ENCODE data around the gene GTF2I.
"Not testable (repeated sequence)": the region's sequence is repeated elsewhere in the genome, so short reads cannot be mapped to it uniquely, and the experiment has no call there.

Gene GTF2I

DNA sequence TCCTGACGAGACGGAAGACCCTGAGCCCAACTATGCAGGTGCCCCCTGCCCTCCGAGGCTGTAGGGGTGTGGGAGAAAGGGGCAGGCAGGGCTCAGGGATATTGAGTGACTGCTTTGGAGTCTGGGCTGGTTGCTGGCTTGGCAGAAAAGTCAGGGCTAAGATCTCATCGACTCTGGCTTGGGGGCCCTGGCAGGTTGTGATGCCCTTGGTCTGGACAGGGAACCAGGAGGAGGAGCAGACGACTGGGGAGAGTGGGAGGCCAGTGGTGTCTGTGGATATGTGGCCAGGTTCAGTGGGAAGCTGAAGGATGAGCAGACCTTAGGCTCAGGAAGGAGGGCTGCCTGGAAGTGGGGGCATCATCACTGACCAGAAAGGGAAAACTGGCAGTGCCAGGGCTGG is 126.1 kb downstream of the GTF2I start:
- DNase-seq = not testable (repeated sequence)

DNA sequence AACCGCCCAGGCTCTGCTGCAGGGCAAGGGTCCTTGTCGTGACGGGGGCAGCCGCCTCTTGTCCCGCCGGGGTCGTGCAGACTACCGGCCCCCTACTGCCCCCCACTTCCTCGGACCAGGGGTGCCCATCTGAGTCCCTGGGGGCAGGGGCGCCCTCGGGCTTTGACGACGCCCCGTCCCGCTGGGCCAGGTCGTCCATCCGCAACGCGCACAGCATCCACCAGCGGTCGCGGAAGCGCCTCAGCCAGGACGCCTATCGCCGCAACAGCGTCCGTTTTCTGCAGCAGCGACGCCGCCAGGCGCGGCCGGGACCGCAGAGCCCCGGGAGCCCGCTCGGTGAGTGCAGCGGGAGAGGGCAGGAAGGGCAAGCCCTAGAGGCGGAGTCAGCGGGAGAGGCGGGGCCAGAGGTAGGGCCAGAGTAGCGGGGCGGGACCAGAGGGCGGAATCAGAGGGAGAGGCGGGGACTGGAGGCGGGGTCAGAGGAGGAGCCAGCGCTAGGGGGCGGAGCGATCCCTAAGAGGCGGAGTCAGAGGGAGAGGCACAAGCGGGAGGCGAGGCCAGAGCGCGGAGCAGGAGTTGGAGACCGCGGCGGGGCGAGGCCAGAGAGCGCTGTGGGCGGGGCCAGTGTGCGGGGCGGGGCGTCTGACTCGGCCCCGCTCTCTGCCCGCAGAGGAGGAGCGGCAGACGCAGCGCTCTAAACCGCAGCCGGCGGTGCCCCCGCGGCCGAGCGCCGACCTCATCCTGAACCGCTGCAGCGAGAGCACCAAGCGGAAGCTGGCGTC is 131.0 kb downstream of the GTF2I start:
- DNase-seq = peak; percentile 91

GRCh38 chr7:74789200-74789736 is 131.8 kb downstream of the GTF2I start:
- not testable (repeated sequence) for DNase-seq

DNA sequence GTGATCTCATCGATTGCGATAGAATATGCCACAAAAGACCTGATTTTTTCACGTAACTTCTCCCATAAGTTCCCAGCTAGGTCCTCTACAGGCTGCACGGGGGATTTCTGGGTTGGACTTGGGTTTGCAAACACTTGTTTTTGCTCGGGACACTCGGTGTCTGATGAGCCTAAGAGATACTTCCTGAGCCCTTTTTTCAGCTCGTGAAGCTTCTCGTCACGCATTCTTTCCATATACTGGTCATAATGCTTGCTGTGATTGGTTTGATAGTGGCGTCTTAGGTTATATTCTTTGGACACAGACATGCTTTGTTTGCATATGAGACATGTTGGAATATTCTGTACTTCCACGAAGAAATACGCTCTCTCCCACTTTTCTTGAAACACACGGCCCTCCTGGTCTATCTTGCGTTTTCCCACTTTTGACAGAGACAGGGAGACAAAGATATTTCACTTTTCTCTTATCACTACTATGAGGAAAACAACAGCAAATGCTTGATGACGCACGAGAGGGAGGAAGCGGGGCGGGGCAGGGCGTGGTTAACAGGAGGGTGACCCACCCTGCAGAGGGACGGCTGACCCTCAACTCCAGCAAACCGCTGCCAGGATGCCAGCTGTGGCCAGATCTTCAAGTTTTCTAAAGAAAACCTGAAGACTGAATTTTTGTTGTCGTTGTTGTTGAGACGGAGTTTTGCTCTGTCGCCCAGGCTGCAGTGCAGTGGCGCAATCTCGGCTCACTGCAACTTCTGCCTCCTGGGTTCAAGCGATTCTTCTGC is 140.5 kb downstream of the GTF2I start:
- not testable (repeated sequence) for DNase-seq

GRCh38 chr7:74798644-74799043 is 141.1 kb downstream of the GTF2I start:
- DNase-seq = not testable (repeated sequence)
